GM12878 (cell line): ENCODE results near the gene C10orf90. TPM values are rescaled to one million over a fixed set of nuclear protein-coding genes. Genes with fewer than 3 reads are reported as not detected.

Source experiments
- ATAC-seq: fragments of 200-7000 bp; cut with Tn5 transposase; 3 replicates; pipeline ENCODE4 v1.9.1; 2020; ENCODE audit warnings: mild to moderate bottlenecking, moderate library complexity
- BruUV-seq: library from RNA; stranded (reverse); fragments of 400-500 nt; replicated peaks from 2 replicates; lab custom pipeline; 2021; lab: Mats Ljungman, UMichigan
- CTCF ChIA-PET: fragments of 300-600 bp; sonication (Branson Sonifier 250); formaldehyde crosslinking; extraction: SDS; loops from one replicate; lab custom pipeline; 2021; ENCODE audit warnings: inconsistent platforms; lab: Yijun Ruan, JAX
- POLR2A ChIA-PET: fragments of 350-600 bp; formaldehyde crosslinking; extraction: SDS; loops from one replicate; lab custom pipeline; 2021; ENCODE audit warnings: inconsistent platforms; lab: Charles Lee
- RAD21 ChIA-PET: fragments of 300-600 bp; sonication (Branson Sonifier 250); formaldehyde crosslinking; loops from one replicate; lab custom pipeline; 2023; ENCODE audit warnings: antibody characterized with exemption; ENCODE audit not compliant: unreplicated experiment; lab: Charles Lee
- SMC1A ChIA-PET: fragments of 300-600 bp; sonication (Branson Sonifier 250); formaldehyde crosslinking; loops from one replicate; lab custom pipeline; 2023; ENCODE audit not compliant: unreplicated experiment, uncharacterized antibody; lab: Charles Lee
- DNase-seq: peaks from one replicate; pipeline ENCODE4 v3.0.0-alpha.2; 2011; ENCODE audit warnings: low read depth, low spot score
- FAIRE-seq: peaks from 3 replicates; lab custom pipeline; 2011; peaks lifted over from hg19 to GRCh38; lab: Jason Lieb, UNC
- H2AFZ ChIP-seq: 2 replicates; pipeline ENCODE4 v1.6.0; 2011; ENCODE audit warnings: low read depth, low read length, control low read depth; ENCODE audit not compliant: control insufficient read depth
- H3K27ac ChIP-seq: 2 replicates; pipeline ENCODE4 v1.5.1; 2011; ENCODE audit warnings: control low read depth; ENCODE audit not compliant: control insufficient read depth, insufficient read depth
- H3K27me3 ChIP-seq, 2 experiments: replicated peaks in 1 of 2; 2 replicates each; pipeline versions ENCODE4 v1.6.0 to v1.6.1; 2011; ENCODE audit warnings: low read length in 1 of 2; ENCODE audit not compliant: control insufficient read depth in 2 of 2, insufficient read depth in 2 of 2
- H3K36me3 ChIP-seq, 2 experiments: 2 replicates each; pipeline ENCODE4 v1.5.1; 2011; ENCODE audit warnings: low read length in 1 of 2; ENCODE audit not compliant: control insufficient read depth in 2 of 2, insufficient read depth in 2 of 2
- H3K4me1 ChIP-seq: 2 replicates; pipeline ENCODE4 v1.6.1; 2011; ENCODE audit warnings: mild to moderate bottlenecking, low read length, moderate library complexity, mixed read lengths; ENCODE audit not compliant: control insufficient read depth, insufficient read depth
- H3K4me2 ChIP-seq: 2 replicates; pipeline ENCODE4 v1.6.0; 2011; ENCODE audit warnings: control low read depth; ENCODE audit not compliant: control insufficient read depth, insufficient read depth
- H3K4me3 ChIP-seq: fragments of 200-600 bp; sonication (generic); 2 replicates; pipeline ENCODE4 v1.5.1; 2016
- H3K79me2 ChIP-seq: 2 replicates; pipeline ENCODE4 v1.6.0; 2011; ENCODE audit warnings: low read length; ENCODE audit not compliant: control insufficient read depth, insufficient read depth
- H3K9ac ChIP-seq: 2 replicates; pipeline ENCODE4 v1.8.0; 2011; ENCODE audit warnings: low read length, control low read depth, mixed read lengths; ENCODE audit not compliant: control insufficient read depth, insufficient read depth
- H3K9me3 ChIP-seq: replicated peaks from 3 replicates; pipeline ENCODE4 v1.5.1; 2011; ENCODE audit warnings: mild to moderate bottlenecking, low read length; ENCODE audit not compliant: control insufficient read depth, insufficient read depth
- H4K20me1 ChIP-seq: 2 replicates; pipeline ENCODE4 v1.6.0; 2011; ENCODE audit not compliant: control insufficient read depth, insufficient read depth
- CEBPB ChIP-seq, 2 experiments: fragments of 150-350 bp in 1 of 2; IDR thresholded peaks; 2 replicates each; pipeline ENCODE4 v1.6.1; 2012 to 2014; ENCODE audit warnings: low read depth in 2 of 2, low read length in 2 of 2, borderline replicate concordance in 1 of 2, inconsistent platforms in 1 of 2
- HCFC1 ChIP-seq: fragments of 150-350 bp; IDR thresholded peaks from 2 replicates; pipeline ENCODE4 v1.6.1; 2014; ENCODE audit warnings: low read length
- IKZF2 ChIP-seq, 2 experiments: fragments of 450-650 bp; IDR thresholded peaks; 2 replicates each; pipeline ENCODE4 v1.6.1; 2017; ENCODE audit warnings: mild to moderate bottlenecking in 2 of 2, moderate library complexity in 2 of 2
- MEF2A ChIP-seq: IDR thresholded peaks from 2 replicates; pipeline ENCODE4 v1.6.1; 2011; ENCODE audit warnings: low read depth, mild to moderate bottlenecking, low read length, moderate library complexity; ENCODE audit not compliant: insufficient read depth
- ZBTB11 ChIP-seq: fragments of 450-650 bp; formaldehyde crosslinking; IDR thresholded peaks from 2 replicates; pipeline ENCODE4 v1.5.0; 2022; ENCODE audit warnings: mild to moderate bottlenecking, missing genetic modification characterization
- ZBTB40 ChIP-seq: fragments of 450-650 bp; IDR thresholded peaks from 2 replicates; pipeline ENCODE4 v1.6.1; 2016; ENCODE audit warnings: mild to moderate bottlenecking, moderate library complexity, borderline replicate concordance
- WGBS: methylation state at CpG from one replicate; pipeline ENCODE4 v1.1.6; 2016; ENCODE audit warnings: low lambda C conversion rate; ENCODE audit not compliant: insufficient replicate concordance, insufficient coverage; ENCODE audit errors: missing lambda C conversion rate; 5-methylcytosine and 5-hydroxymethylcytosine counted together
- in situ Hi-C: fragments of 300-500 bp; cut with MboI; formaldehyde crosslinking; loops from 9 replicates; pipeline ENCODE4 v1.14.3; 2018; ENCODE audit warnings: mixed read lengths
- intact Hi-C: fragments of 100-400 bp; cut with micrococcal nuclease; formaldehyde crosslinking; loops from one replicate; pipeline ENCODE4 v1.14.2; 2022; ENCODE audit not compliant: unreplicated experiment
- polyA plus RNA-seq, 11 experiments: library from polyadenylated mRNA; depleted of rRNA in 4 of 11; unstranded in 6 of 11; stranded (reverse) in 5 of 11; fragments of >200 nt; fragmentation: Nextera tagmentation in 4 of 11; fragmentation: Illumina TruSeq in 1 of 11; extraction: Ambion mirVana in 4 of 11; extraction: Trizol in 1 of 11; gene quantifications; 1 replicate in 1 of 11; 2 replicates in 10 of 11; pipeline versions ENCODE4 v1.2.1 to v1.2.3, GENCODE V29; 2011 to 2016; ENCODE audit warnings: inconsistent platforms in 2 of 11, missing spikeins in 2 of 11, low read depth in 1 of 11
- total RNA-seq, 4 experiments: library from RNA; depleted of rRNA in 3 of 4; stranded (reverse); fragments of >200 nt in 3 of 4; fragmentation: Illumina TruSeq in 1 of 4; extraction: Trizol in 1 of 4; gene quantifications; 2 replicates each; pipeline versions ENCODE4 v1.2.1 to v1.2.3, GENCODE V29; 2013 to 2021

Gene C10orf90
- total and polyA plus RNA-seq, 10 of the 15 experiments (the other 5 are each of a cell fraction or from before 2014, with no cell fraction given): 0.04 TPM; not detected in 9

GRCh38 chr10:126425032-126425431, 245.5 kb downstream of the C10orf90 start (continued):
- TF ChIP-seq ZBTB40 (no peak), CEBPB (IDR thresholded peaks at IDR 0.05; ENCODE audit: borderline replicate concordance in 1 of 2, low read depth in 2 of 2, low read length in 2 of 2) (no peak), HCFC1 (no peak), MEF2A (no peak)

GRCh38 chr10:126423732-126424491, 246.6 kb downstream of the C10orf90 start:
- H3K27ac ChIP-seq: no peak overlapping the region
- ChIA-PET SMC1A (no interaction called here), CTCF (no interaction called here), POLR2A (no interaction called here), RAD21 (no interaction called here)
- no peaks in the 10 kb centered on the region for H3K36me3 ChIP-seq
- no TSS peak for BruUV-seq
- no peak for ATAC-seq
- no peak overlapping the region for H2AFZ ChIP-seq
- no peak overlapping the region for H3K4me3 ChIP-seq
- WGBS: 0% methylated on average over 6 of the region's 6 CpGs
- H3K9me3 ChIP-seq: no peaks in the 10 kb centered on the region; the same call in 2 of the 3 replicates
- H3K4me1 ChIP-seq: no peaks in the 10 kb centered on the region
- H3K79me2 ChIP-seq: no peaks in the 10 kb centered on the region
- intact Hi-C loops (no loop called here), in situ Hi-C loops (no loop called here)
- no peak for DNase-seq
- H4K20me1 ChIP-seq: no peaks in the 10 kb centered on the region
- no peak for TF ChIP-seq IKZF2 (IDR thresholded peaks at IDR 0.05)
- TF ChIP-seq ZBTB11 (CRISPR knock-in tag): no peak
- no peaks in the 10 kb centered on the region for H3K27me3 ChIP-seq
- H3K9ac ChIP-seq: no peak overlapping the region
- H3K4me2 ChIP-seq: no peak overlapping the region
- no peak for FAIRE-seq
